Thyroid gland (tissue), 4 donors: ENCODE results near the gene HIVEP1.

Experiments
- POLR2A ChIP-seq, 2 donors: fragments of 450-650 bp; IDR thresholded peaks; one replicate each; pipeline ENCODE4 v1.6.1; 2017; ENCODE audit warnings: antibody characterized with exemption in 2 of 2, mild to moderate bottlenecking in 2 of 2, moderate library complexity in 1 of 2
- TF ChIP-seq, protein P1 (sequence below), 6 experiments: fragments of 200-600 bp in 3 of 6; fragments of 450-650 bp in 3 of 6; sonication (generic) in 3 of 6; IDR thresholded peaks; one replicate each; pipeline ENCODE4 v1.5.1; 2016 to 2019; ENCODE audit warnings: antibody characterized with exemption in 6 of 6, mild to moderate bottlenecking in 2 of 6, inconsistent platforms in 1 of 6, moderate library complexity in 1 of 6

DNA sequence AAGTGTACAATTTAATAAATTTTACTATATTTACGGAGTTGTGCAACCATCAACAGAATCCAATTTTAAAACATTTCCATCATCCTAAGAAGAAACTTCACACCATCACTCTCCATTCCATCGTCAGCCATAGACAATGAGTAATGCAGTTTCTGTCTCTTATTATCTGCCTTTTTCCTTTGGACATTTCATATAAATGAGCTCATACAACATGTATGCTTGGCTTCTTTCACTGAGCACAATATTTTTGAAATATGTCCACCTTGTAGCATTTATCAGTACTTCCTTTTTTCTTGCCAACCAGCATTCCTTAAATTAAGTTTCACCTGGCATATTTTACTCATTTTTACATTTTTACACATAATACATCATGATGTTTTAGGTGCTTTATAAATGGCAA is 22.7 kb upstream of the HIVEP1 start:
- TF ChIP-seq, protein P1, sequence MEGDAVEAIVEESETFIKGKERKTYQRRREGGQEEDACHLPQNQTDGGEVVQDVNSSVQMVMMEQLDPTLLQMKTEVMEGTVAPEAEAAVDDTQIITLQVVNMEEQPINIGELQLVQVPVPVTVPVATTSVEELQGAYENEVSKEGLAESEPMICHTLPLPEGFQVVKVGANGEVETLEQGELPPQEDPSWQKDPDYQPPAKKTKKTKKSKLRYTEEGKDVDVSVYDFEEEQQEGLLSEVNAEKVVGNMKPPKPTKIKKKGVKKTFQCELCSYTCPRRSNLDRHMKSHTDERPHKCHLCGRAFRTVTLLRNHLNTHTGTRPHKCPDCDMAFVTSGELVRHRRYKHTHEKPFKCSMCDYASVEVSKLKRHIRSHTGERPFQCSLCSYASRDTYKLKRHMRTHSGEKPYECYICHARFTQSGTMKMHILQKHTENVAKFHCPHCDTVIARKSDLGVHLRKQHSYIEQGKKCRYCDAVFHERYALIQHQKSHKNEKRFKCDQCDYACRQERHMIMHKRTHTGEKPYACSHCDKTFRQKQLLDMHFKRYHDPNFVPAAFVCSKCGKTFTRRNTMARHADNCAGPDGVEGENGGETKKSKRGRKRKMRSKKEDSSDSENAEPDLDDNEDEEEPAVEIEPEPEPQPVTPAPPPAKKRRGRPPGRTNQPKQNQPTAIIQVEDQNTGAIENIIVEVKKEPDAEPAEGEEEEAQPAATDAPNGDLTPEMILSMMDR (IDR thresholded peaks at IDR 0.05): no peak
- no peak for TF ChIP-seq POLR2A (IDR thresholded peaks at IDR 0.05)
